Common myeloid progenitor, CD34-positive (primary cell): ENCODE data around the gene ERICH6B.

Experiments
- CTCF ChIA-PET: fragments of 350-600 bp; sonication (Branson Sonifier 250); formaldehyde crosslinking; loops from one replicate; lab custom pipeline; 2021; ENCODE audit warnings: antibody characterized with exemption; lab: Charles Lee
- POLR2A ChIA-PET: fragments of 350-600 bp; sonication (Branson Sonifier 250); formaldehyde crosslinking; loops from one replicate; lab custom pipeline; 2021; ENCODE audit warnings: antibody characterized with exemption; lab: Charles Lee
- DNase-seq, 3 donors: peaks; one replicate each; pipeline versions ENCODE4 v3.0.0 to v3.0.0-alpha.2; 2013
- H3K27ac ChIP-seq, 2 experiments: 1 replicate in 1 of 2; 2 replicates in 1 of 2; pipeline ENCODE4 v1.7.0; 2013; ENCODE audit warnings: inconsistent platforms in 2 of 2, low read length in 2 of 2, mild to moderate bottlenecking in 2 of 2, low read depth in 1 of 2, moderate library complexity in 1 of 2; ENCODE audit not compliant: severe bottlenecking in 2 of 2, insufficient read depth in 1 of 2, poor library complexity in 1 of 2
- H3K27me3 ChIP-seq, 5 experiments: replicated peaks in 2 of 5; 1 replicate in 3 of 5; 2 replicates in 2 of 5; pipeline versions ENCODE4 v1.6.1 to v1.7.0; 2013; ENCODE audit warnings: low read length in 4 of 5, mild to moderate bottlenecking in 2 of 5, moderate library complexity in 2 of 5, inconsistent platforms in 1 of 5; ENCODE audit not compliant: insufficient read depth in 5 of 5, control insufficient read depth in 4 of 5
- H3K36me3 ChIP-seq, 4 experiments: 1 replicate in 2 of 4; 2 replicates in 2 of 4; pipeline versions ENCODE4 v1.6.1 to v1.7.0; 2013; ENCODE audit warnings: low read length in 3 of 4, control low read depth in 1 of 4, mild to moderate bottlenecking in 1 of 4; ENCODE audit not compliant: control insufficient read depth in 4 of 4, insufficient read depth in 4 of 4
- H3K4me1 ChIP-seq, 4 experiments: 1 replicate in 3 of 4; 2 replicates in 1 of 4; pipeline versions ENCODE4 v1.6.1 to v1.7.1; 2013; ENCODE audit warnings: low read length in 3 of 4, mild to moderate bottlenecking in 3 of 4, control low read depth in 1 of 4, inconsistent platforms in 1 of 4, moderate library complexity in 1 of 4; ENCODE audit not compliant: control insufficient read depth in 4 of 4, insufficient read depth in 4 of 4; ENCODE audit errors: control extremely low read depth in 1 of 4
- H3K4me3 ChIP-seq, 7 experiments: 1 replicate in 4 of 7; 2 replicates in 3 of 7; pipeline versions ENCODE4 v1.5.1 to v1.7.0; 2013; ENCODE audit warnings: mild to moderate bottlenecking in 7 of 7, low read length in 6 of 7, moderate library complexity in 6 of 7, inconsistent platforms in 2 of 7, low read depth in 2 of 7, control low read depth in 1 of 7; ENCODE audit not compliant: insufficient read depth in 4 of 7, control insufficient read depth in 1 of 7; ENCODE audit errors: extremely low read depth in 1 of 7
- H3K9me3 ChIP-seq, 5 experiments: 1 replicate in 4 of 5; 2 replicates in 1 of 5; pipeline versions ENCODE4 v1.6.1 to v1.7.1; 2013; ENCODE audit warnings: low read length in 4 of 5, mild to moderate bottlenecking in 2 of 5, inconsistent platforms in 1 of 5, low read depth in 1 of 5, moderate library complexity in 1 of 5; ENCODE audit not compliant: control insufficient read depth in 4 of 5, insufficient read depth in 2 of 5; ENCODE audit errors: control extremely low read depth in 1 of 5
- WGBS: methylation state at CpG from one replicate; pipeline ENCODE4 v1.1.5; 2013; ENCODE audit not compliant: insufficient coverage; 5-methylcytosine and 5-hydroxymethylcytosine counted together

ERICH6B gene

DNA sequence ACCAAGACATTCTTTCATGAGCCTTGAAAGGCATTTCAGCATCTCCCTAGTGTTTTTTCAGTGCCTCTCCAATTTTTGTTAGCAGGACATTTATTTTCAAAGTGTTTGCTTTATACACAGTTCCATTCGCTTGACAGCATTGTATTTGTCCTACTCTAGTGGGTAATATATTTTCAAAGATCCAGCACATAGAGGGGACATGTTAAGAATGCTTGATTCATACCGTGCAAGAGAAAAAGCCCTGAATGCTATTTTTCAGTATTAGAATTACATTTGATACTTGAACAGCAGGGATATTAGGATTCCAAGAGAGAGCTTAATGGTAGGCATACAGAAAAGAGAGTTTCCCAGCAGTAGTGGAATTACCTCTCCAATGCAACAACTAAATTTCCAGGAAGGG is 21.3 kb downstream of the ERICH6B start:
- Histone ChIP-seq H3K27ac (no peak overlapping the region), H3K36me3 (no peaks in the 10 kb centered on the region), H3K27me3 (peaks cover 0 to 5% (median 4%) of the 10 kb centered on the region in 5 experiments), H3K4me3 (no peak overlapping the region), H3K4me1 (no peaks in the 10 kb centered on the region), H3K9me3 (no peaks in the 10 kb centered on the region)
- 100% methylated on average over 1 of the region's 2 CpGs for WGBS
- CTCF ChIA-PET, result interaction anchor here (1.3 to 1.4 kb wide), 2 partner anchors 12 to 20 kb away, joined by 3 read pairs; no protein-coding TSS in a partner anchor
- DNase-seq, result no peak
- POLR2A ChIA-PET, result no interaction called here

DNA sequence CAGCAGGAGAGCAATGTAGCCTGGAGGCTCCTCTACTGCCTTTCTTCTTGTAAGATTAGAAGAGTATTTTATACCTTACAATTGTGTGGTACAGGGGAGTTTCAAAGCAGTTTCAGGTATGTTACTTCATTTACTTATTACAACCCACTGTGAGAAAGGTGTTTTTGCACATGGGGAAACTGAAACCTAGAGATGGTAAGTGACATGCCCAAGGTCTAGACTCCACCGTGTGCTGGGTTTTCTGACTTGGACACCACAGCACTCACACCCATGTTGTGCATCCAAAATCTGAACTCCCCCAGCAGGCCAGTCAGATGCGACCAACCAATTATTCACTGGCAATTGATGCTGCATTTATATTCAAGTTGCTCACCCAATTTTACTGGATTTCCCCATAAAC is 22.8 kb downstream of the ERICH6B start:
- no peaks in the 10 kb centered on the region for H3K9me3 ChIP-seq
- no peak for DNase-seq
- no peaks in the 10 kb centered on the region for H3K4me1 ChIP-seq
- POLR2A ChIA-PET, result no interaction called here
- peaks cover 0 to 5% (median 4%) of the 10 kb centered on the region in 5 experiments for H3K27me3 ChIP-seq
- CTCF ChIA-PET, result no interaction called here
- H3K27ac ChIP-seq, result no peak overlapping the region
- H3K4me3 ChIP-seq, result no peak overlapping the region
- no peaks in the 10 kb centered on the region for H3K36me3 ChIP-seq
- 100% methylated on average over 1 of the region's 2 CpGs for WGBS

DNA sequence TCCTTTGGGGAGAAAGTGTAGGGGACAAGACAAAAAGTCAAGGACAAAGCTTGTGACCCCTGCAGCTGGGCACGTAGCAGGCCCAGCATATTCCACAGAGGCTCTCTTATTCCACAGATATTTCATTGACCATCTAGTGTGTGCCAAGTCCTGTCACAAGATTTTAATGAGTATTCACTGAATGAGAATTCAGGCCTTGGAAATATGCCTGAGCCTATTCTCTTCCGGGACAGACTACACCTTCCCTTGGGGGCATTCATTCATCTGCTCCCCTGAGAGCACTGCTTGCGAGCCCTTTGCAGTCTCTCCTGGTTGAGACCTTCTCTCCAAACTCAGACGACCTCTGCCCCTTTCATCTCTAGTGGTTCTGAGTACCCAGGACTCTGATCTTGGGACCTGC is 25.5 kb downstream of the ERICH6B start:
- Histone ChIP-seq H3K27ac (no peak overlapping the region), H3K27me3 (peaks cover 0 to 4% (median 4%) of the 10 kb centered on the region in 5 experiments), H3K9me3 (no peaks in the 10 kb centered on the region), H3K4me3 (no peak overlapping the region), H3K36me3 (no peaks in the 10 kb centered on the region), H3K4me1 (no peaks in the 10 kb centered on the region)
- POLR2A ChIA-PET, result no interaction called here
- CTCF ChIA-PET, result no interaction called here
- 100% methylated on average over 4 of the region's 4 CpGs for WGBS
- no peak for DNase-seq

DNA sequence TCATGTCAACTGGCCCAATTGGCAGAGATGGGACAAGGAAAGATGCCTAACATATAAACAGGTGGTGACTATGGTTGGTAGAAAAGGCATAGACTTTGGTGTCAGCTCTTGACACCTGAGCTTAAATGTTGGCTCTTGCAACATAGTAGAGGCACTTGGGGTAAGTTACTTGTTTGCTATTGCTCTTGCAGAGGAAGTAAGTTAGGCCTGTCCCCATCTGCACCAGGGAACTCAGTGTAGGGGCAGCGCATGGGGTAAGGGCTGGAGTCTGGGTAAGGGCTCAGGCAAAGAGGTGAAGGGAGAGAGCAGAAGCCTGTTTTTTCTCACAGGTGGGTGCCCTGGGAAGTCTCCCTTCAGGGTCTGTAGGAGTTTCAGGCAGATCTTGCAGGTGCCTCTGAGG is 27.6 kb downstream of the ERICH6B start:
- POLR2A ChIA-PET, result no interaction called here
- H3K36me3 ChIP-seq, result no peaks in the 10 kb centered on the region
- H3K27me3 ChIP-seq, result peaks cover 0 to 3% (median 0%) of the 10 kb centered on the region in 5 experiments
- no peak overlapping the region for H3K27ac ChIP-seq
- CTCF ChIA-PET, result no interaction called here
- DNase-seq, result no peak
- H3K4me1 ChIP-seq, result no peaks in the 10 kb centered on the region
- no peaks in the 10 kb centered on the region for H3K9me3 ChIP-seq
- H3K4me3 ChIP-seq, result no peak overlapping the region
- 78% methylated on average over 1 of the region's 1 CpG for WGBS

DNA sequence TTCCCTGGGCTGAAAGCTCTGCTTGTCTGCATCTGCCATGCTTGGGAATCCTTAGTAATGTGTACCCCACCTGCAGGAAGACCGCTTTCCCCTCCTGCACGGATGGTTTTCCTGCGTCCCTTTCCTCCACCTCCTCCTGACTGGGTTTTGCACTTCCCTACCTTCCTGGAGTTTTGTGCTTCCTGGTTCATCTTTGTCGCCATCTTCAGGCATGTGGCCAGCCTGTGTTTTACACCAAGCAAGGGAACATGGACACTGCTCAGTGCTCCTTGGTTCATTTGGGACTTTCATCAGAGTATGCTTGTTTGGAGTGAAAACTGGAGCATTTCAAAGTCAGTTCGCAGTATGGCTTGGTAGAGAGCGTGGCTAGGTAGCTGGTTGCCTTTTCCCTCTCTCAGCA is 30.7 kb downstream of the ERICH6B start:
- Histone ChIP-seq H3K9me3 (no peaks in the 10 kb centered on the region), H3K36me3 (no peaks in the 10 kb centered on the region), H3K4me3 (no peak overlapping the region), H3K27me3 (peaks cover 0 to 3% (median 0%) of the 10 kb centered on the region in 5 experiments), H3K27ac (no peak overlapping the region), H3K4me1 (no peaks in the 10 kb centered on the region)
- POLR2A ChIA-PET, result no interaction called here
- 100% methylated on average over 5 of the region's 6 CpGs for WGBS
- CTCF ChIA-PET, result no interaction called here
- no peak for DNase-seq

DNA sequence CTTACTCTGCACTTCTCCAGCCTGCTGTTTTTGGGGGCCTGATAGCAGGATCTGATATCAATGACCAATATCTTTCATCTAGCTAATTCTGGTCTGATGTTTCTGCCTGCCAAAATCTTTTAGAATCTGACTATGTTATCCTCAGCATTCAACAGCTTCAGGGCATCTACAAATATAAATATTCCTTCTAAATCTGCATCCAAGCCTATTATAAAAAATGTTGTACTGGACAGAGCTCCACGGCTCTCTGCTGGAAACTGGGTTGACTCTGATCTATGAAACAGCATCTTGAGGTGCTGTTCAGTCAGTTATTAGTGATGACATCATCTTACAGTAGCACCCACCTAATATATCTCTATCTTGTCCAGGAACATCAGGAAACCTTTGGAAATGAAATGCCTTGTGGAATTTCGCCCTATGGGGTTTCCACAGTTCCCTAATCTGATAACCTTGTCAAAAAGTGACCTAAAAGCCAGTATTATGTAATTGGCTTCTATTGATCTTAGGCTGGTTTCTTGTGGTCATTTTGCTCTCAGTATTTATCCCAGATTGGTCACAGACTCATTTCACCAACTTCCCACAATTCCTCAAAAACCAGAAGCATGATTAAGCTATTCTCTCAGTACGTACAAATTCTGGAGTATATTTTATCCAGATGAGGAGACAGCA is 33.0 kb downstream of the ERICH6B start:
- CTCF ChIA-PET, result interaction anchor here (1.0 kb wide), 1 partner anchor 12 kb away, joined by 3 read pairs; no protein-coding TSS in a partner anchor
- no peak for DNase-seq
- H3K27me3 ChIP-seq, result peaks cover 0 to 2% (median 0%) of the 10 kb centered on the region in 5 experiments
- H3K4me1 ChIP-seq, result no peaks in the 10 kb centered on the region
- no peaks in the 10 kb centered on the region for H3K36me3 ChIP-seq
- no peak overlapping the region for H3K27ac ChIP-seq
- 90% methylated on average over 2 of the region's 3 CpGs for WGBS
- no peak overlapping the region for H3K4me3 ChIP-seq
- H3K9me3 ChIP-seq, result no peaks in the 10 kb centered on the region
- POLR2A ChIA-PET, result no interaction called here

DNA sequence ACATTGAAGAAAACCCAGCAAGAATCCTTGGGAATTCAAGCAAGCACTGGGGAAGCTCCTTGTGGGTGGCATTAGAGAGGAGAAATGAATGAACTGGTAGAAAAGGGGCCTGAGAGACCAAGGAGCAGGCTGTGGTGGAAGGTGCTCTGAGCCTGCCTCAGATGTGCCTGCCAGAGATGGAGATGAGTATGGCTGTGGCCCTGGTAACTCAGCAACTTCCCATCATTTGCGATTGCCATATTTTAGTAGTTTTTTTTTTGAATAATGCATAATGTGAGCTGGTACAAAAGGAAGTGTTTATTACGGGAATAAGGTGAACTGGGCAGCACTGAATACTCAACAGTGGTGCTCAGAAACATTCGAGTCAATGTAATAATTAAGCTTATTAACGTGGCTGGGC is 39.1 kb downstream of the ERICH6B start:
- ChIA-PET POLR2A (no interaction called here), CTCF (no interaction called here)
- DNase-seq, result no peak
- Histone ChIP-seq H3K36me3 (no peaks in the 10 kb centered on the region), H3K4me3 (no peak overlapping the region), H3K9me3 (no peaks in the 10 kb centered on the region), H3K27me3 (peaks cover 0 to 2% (median 0%) of the 10 kb centered on the region in 5 experiments), H3K4me1 (no peaks in the 10 kb centered on the region), H3K27ac (no peak overlapping the region)
- 93% methylated on average over 4 of the region's 4 CpGs for WGBS
